ENCODE measurements around the gene EDAR.

DNA sequence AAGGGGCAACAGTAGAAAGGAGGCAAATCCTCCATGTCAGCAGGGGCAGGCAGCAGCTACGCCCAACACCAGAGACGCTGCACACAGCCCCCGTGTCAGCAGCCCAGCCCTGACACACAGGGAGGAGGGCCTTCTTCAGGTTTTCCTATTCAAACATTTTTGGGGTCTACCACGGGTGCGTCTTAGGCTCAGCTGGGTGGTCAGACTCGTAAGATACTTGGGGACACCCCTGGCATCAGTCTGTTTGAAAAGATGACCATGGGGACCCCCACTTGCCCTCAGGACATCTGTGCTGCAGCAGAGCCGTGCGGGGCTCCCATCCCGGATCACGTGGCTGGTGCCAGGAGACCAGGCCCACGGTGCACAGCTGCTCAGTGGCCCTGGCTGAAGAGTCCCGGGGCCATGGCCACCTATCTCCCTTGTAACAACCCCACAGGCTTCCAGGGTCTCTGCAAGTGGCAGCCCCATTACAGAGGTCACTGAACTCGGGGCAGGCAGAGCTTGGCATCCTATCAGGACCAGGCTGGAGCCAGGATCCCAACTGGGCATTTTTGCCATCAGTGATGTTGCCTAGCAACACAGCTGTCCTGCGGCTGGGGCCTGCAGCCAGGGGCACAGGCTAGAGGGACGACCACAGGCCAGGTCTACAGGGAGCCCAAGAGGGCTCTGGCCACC, 82.5 kb downstream of the EDAR start:
- no peak for TF ChIP-seq FOXM1 (IDR thresholded peaks at IDR 0.05; ENCODE audit: borderline replicate concordance)
- no peak for TF ChIP-seq TARDBP (IDR thresholded peaks at IDR 0.05)
- no peak for TF ChIP-seq NFRKB (IDR thresholded peaks at IDR 0.05)
- TF ChIP-seq ELF4 (IDR thresholded peaks at IDR 0.05) = no peak
- TF ChIP-seq BHLHE40 (IDR thresholded peaks at IDR 0.05; ENCODE audit: borderline replicate concordance) = no peak
- no peak for TF ChIP-seq SP1 (IDR thresholded peaks at IDR 0.05)
